Hair follicle dermal papilla cell (primary cell): ENCODE data around the gene FBXW2. TPM values are rescaled to one million over a fixed set of nuclear protein-coding genes. Genes with fewer than 3 reads are reported as not detected.

Experiments
- total RNA-seq: library from RNA; depleted of rRNA; stranded (reverse); fragments of >200 nt; gene quantifications from 2 replicates; pipeline ENCODE4 v1.2.3, GENCODE V29; 2012

The FBXW2 gene, protein sequence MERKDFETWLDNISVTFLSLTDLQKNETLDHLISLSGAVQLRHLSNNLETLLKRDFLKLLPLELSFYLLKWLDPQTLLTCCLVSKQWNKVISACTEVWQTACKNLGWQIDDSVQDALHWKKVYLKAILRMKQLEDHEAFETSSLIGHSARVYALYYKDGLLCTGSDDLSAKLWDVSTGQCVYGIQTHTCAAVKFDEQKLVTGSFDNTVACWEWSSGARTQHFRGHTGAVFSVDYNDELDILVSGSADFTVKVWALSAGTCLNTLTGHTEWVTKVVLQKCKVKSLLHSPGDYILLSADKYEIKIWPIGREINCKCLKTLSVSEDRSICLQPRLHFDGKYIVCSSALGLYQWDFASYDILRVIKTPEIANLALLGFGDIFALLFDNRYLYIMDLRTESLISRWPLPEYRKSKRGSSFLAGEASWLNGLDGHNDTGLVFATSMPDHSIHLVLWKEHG
- total RNA-seq, result 36.7 and 38.1 TPM in 2 replicates

DNA sequence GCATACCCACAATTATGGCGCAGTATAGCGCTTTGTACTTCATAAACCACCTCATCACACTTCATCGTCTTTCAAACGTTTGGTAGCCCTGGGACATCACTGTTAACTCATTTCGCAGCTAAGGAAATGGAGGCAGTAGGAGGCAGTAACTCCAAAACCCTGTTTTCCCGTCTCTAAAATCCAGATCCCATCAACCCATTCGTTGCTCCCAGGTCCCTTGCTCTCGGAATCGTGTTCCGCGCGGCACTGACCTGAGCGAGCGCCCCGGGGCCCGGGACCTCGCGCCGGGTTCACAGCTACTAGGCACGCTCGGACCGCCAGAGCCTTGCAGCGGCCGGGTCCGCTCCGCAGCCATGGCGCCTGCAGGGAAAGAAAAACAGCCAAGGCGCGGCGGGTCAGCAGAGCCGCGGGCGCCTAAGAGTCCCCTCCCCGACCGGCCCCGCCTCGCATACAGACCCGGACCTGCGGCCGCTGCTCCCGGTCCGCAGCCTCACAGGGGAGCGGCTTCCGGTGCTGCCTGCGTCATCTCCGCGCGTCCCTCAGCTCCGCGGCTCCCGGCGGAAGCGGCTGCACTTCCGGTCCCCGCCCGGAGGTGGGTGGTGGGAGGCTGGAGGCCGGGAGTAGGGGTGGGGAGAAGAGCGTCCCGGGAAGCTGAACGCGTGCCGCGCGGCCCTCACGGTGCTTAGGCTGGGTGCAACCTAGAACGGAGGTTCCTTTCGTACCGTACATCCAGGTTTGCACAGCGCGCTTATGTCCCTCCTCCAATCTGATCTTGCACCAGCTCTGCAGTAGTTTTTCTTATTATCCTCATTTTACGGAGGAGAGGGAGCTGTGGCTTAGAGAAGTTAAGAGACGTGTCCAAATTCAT, at the start of gene FBXW2:
Gene FBXW2 (minus strand): TSS at position 519 of the 868 bp plus-strand sequence. CDS start 5,158 bp downstream, outside the sequence.

DNA sequence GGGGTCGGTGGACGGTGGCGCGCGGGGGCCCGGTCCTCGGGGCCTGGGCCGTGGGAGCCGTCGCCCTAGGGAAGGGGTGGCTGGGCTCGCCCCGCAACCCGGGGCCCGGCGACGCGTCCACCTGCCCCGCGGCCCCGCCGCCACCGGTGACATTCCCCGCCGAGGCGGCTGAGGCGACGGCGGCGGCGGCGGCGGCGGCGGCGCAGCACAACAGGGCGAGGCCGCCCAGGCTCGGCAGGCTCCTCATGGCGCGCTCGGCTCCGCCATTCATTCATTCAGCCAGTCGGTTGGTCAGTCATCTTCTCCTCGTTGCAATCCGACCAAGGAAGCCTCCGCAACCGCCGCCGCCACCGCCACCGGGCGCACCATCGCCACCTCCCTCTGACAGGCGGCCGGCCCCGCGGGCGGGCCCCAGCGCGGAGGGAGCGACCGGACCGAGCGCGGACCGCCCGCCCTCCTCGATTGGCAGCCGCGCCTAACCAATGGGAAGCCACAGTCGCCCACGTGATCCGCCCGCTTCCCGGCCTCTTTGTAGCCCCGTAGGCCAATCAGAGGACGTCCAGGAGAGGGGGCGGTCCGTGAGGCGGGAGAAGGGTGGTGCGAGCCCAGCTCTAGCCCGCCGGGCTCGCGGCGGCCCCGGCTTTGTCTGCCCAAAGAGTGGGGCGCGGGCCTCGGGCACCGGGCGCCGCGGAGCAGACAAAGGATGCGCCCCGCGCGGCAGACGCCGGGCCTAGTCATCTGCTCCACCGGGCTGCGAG, 78.9 kb downstream of the FBXW2 start, which contains the start of gene MEGF9:
Gene MEGF9 (minus strand): TSS at position 383 of the 758 bp plus-strand sequence. CDS start 112 bp downstream, at position 271.

Other genes with a start within 250 kb of the FBXW2 start
- gene CDK5RAP2, start 213.2 kb downstream of the FBXW2 start, total RNA-seq, result 22.0 and 26.9 TPM in 2 replicates
- 9.1 and 9.8 TPM in 2 replicates for gene MEGF9, start 78.9 kb downstream of the FBXW2 start, total RNA-seq
- 38.4 and 46.6 TPM in 2 replicates for gene PSMD5, start 49.5 kb upstream of the FBXW2 start, total RNA-seq
- 20.0 and 20.4 TPM in 2 replicates for gene PHF19, start 83.8 kb upstream of the FBXW2 start, total RNA-seq
- gene TRAF1, start 133.4 kb upstream of the FBXW2 start, total RNA-seq, result 1.5 TPM in 2 replicates